ENCODE measurements around the gene NCKAP5.

DNA sequence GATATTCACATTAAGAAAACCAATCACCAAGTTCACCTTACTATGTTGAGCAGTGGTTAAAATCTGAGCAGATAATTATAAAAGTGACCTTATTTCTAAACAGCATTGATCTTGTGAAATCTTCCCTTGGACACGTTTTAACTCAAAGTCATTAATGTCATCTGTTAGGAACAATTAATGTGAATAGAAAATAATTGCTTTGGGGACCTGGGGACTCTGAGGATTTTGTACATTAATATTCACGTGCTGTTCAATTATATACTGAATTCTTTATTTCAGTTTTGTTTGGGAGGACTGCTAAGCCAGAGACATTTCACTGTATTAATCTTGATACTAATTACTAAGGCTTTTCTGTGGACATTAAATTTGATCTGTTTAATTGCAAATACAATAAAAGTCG is 771.2 kb downstream of the NCKAP5 start:
- TF ChIP-seq POLR2A (IDR thresholded peaks at IDR 0.05): no peak
- TF ChIP-seq, protein P1, sequence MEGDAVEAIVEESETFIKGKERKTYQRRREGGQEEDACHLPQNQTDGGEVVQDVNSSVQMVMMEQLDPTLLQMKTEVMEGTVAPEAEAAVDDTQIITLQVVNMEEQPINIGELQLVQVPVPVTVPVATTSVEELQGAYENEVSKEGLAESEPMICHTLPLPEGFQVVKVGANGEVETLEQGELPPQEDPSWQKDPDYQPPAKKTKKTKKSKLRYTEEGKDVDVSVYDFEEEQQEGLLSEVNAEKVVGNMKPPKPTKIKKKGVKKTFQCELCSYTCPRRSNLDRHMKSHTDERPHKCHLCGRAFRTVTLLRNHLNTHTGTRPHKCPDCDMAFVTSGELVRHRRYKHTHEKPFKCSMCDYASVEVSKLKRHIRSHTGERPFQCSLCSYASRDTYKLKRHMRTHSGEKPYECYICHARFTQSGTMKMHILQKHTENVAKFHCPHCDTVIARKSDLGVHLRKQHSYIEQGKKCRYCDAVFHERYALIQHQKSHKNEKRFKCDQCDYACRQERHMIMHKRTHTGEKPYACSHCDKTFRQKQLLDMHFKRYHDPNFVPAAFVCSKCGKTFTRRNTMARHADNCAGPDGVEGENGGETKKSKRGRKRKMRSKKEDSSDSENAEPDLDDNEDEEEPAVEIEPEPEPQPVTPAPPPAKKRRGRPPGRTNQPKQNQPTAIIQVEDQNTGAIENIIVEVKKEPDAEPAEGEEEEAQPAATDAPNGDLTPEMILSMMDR (IDR thresholded peaks at IDR 0.05): no peak
